ENCODE measurements around the gene CA14.
"Not testable (repeated sequence)": the region's sequence is repeated elsewhere in the genome, so short reads cannot be mapped to it uniquely, and the experiment has no call there.

Gene CA14

DNA sequence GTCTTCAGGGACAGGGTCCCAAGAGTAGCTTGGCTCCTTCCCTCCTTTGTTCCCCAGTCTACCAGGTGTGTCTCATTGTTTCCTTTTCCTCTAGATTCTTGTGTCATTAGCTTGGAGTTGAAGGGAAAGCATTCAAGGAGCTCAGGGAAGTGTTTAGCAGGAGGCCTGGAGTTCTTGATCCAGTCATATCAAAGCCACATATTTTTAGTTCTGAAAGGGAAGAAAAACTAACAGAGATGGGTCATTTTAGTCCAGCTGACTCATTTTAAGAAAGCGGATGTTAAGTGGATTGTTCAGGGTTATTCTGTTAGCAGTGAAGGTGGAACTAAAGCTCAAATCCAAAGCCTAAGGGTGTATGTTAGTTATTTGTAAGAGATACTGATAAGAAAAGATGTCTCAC lies 15.7 kb downstream of the CA14 start:
- in situ Hi-C loops (cut with MboI; ENCODE audit: low sequenced_read_pairs): no loop called here

DNA sequence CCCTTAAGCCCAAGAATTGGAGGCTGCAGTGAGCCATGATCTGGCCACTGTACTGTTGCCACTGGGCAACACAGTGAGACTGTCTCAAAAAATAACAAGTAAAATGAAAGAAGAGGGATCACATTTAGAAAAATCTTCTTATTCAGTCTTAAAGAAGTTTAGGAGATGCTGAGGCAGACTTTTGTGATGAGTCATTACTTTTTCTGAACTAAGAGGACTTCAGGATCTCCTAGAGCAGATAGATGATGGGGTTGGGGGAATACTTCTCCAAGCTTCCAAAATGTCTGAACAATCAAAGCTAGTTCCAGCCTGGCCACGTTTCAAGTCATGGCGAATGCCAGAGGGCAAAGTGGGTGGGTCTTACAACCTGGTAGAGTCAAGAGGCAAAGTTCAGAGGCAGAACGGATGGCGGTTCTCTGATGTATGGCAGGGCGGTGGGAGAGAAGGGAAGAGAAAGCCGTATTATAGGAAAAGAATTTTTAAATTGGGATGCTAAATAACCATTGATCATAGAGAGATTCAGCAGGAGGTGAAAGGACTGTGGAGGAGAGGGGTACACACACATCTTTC lies 22.6 kb downstream of the CA14 start:
- in situ Hi-C loops (cut with MboI; ENCODE audit: low sequenced_read_pairs): no loop called here

DNA sequence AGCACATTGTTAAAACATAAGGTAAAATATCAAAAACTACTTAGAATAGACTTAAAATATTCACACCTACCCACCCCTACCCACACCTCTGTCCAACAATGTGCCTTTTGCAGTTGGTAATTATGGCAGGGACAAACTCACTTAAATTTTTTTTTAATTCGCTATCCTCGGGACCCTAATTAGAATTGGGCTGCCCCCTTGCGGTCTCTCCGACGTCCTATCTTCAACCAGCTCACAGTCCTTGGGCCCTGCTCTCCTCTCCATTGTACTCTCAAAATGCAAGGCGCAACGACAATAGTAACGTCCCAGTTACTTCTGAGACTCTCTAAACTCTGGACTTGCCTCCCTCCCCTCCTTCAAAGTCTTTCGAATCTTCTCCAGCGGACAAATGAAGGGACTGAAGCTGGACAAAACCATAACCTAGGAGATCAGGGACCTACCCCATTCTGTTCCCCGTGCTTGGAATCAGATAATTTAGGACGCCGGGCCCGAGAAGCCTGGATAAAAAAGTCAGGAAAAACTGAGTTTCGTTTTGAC lies 23.7 kb downstream of the CA14 start:
- in situ Hi-C loops (cut with MboI; ENCODE audit: low sequenced_read_pairs): no loop called here

DNA sequence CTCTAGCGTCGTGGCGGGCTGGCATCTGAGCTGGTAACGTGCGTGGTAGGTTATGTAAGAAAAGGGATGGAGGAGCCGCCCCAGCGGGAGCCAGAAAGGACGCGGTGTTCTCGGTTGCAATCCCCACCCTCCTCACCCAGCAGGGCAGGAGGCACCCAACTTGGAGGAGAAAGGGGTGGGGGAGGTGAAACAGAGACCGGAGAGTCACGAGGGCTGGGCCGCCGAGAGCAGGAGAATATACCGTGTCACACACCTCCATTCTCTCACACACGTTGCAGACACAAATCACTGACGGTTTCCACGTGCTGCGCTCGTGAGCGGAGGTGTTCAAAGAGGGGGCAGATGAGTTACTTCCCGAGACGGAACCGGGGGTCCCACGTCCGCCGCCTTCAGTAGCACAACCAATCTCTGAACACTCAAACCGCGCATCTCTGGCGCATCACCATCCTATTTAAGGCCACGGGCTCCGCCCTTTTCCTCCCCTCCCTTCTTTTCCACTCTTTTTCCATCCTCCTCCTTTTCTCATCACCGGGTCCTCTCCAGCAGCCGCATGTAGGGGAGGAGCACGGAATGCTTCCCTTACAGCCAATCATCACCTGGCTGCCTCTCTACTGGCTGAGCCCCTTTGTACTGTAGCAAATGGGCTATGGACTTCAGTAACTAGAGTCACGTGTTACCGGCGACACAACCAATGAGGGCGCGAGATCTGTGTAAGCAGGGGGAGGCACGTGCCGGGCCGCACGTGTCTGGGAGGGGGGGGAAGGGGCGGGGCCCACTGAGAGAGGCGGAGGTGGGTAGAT lies 24.4 kb downstream of the CA14 start, which contains the start of gene CIART:
CIART (plus strand) TSS at position 797 of the 800 bp plus-strand sequence. CDS start 714 bp downstream, outside the sequence.
- in situ Hi-C loops (cut with MboI; ENCODE audit: low sequenced_read_pairs): no loop called here

DNA sequence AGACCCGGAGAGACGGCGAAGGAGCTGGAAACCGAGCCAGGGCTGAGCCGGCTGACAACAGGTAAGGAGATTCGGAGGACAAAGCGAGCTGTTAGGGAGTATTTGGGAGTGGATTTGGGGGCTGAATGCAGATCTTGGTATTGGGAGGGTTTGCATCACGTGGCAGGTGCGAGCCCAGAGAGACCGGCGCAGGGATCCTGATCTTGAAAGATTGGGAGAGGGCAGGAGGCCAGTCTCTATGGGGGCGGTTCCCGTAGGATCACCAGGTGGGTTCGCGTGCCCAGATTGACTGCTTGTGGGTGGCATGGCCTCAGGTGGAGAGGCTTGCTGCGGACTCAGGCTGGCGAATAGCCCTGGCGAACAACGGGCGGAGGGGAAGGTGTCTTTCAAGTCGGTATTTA lies 25.0 kb downstream of the CA14 start:
- in situ Hi-C loops (cut with MboI; ENCODE audit: low sequenced_read_pairs): no loop called here

DNA sequence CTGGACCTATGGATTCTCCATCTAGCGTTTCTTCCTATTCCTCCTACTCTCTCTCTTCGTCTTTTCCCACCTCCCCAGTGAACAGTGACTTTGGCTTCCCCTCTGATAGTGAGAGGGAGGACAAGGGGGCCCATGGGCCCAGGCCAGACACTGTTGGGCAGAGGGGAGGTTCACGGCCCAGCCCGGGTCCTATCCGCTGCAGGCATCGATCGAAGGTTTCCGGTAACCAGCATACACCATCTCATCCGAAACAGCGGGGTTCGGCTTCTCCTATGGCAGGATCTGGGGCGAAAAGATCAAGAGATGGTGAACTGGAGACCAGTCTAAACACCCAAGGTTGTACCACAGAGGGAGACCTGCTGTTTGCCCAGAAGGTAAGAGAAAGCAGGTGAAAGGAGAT lies 25.7 kb downstream of the CA14 start:
- in situ Hi-C loops (cut with MboI; ENCODE audit: low sequenced_read_pairs): no loop called here

DNA sequence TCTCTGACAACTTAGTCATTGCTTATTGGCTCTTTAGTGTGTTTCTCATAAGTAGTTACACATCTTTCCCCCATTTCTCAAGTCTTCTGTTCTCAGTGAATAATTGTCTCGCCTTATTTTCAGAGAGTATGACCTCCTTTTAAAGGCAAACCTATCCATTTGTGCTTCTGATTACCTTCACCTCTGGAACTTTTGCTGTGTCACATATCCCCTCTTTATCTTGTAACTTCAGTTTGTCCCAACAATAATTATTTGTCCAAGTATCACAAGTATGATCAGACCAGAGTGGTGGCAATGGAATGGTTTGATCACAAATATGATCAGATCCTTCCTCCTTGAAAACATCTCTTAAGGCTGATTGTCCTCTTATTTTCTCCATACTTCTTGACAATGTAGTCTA lies 30.8 kb downstream of the CA14 start:
- in situ Hi-C loops (cut with MboI; ENCODE audit: low sequenced_read_pairs): no loop called here

DNA sequence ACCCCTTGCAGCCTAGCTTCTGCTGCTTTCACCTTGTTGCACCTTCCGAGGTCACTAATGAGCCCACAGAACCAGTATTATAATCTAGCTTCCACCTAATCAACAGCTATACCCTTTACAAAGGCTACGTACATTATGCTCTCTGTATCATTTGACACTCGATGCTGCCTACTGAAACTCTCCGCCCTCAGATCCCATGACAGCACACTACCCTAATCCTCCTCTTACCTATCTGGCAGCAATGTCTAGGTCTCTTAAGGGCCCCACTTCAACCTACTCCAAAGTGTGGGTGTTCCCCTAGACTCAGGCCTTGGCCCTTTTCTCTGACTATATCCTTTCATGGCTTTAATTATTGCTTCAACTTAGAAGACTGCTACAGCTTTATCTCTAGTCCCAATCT lies 31.2 kb downstream of the CA14 start:
- in situ Hi-C loops (cut with MboI; ENCODE audit: low sequenced_read_pairs): no loop called here

DNA sequence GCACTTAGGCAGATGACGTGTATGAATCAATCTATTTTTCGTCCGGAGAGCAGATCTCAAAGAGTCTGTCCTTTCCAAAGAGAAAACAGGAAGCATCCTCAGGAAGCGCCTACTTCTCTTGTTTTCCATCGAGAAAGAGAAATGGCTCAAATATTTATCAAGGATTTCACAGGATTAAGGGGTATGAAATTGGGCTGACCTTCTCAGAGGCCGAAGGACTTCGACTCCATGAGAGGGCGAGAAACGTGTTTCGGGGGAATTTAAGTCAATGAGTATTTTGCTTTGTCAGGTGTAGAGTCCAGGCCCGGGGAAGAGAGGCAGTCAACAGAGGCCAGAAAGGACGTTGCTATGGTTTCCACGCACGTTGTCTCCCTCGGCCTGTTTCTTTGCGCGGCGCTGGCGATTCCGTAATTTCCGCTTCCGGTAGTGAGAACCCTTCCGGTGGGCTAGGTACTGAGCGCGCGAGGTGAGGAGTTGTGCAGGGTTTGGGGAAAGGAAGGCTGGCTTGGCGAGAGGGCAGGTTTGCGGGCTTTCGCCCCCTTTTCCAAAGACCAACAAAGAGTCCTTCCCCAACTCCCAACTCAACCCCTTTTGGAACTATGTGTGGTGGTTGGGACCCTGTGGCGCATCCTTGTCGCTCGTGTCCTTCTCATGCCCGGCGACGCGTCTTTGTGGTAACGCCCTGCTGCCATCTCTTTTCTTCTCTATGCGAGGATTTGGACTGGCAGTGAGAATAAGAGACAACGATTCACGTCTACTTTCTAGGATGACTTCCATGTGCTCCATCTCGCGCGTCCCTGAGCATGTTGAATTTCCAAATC lies 36.1 kb downstream of the CA14 start, which contains the start of gene MRPS21:
MRPS21 (plus strand) TSS at position 429 of the 821 bp plus-strand sequence. CDS start 506 bp downstream, outside the sequence.
- in situ Hi-C loops (cut with MboI; ENCODE audit: low sequenced_read_pairs): no loop called here

DNA sequence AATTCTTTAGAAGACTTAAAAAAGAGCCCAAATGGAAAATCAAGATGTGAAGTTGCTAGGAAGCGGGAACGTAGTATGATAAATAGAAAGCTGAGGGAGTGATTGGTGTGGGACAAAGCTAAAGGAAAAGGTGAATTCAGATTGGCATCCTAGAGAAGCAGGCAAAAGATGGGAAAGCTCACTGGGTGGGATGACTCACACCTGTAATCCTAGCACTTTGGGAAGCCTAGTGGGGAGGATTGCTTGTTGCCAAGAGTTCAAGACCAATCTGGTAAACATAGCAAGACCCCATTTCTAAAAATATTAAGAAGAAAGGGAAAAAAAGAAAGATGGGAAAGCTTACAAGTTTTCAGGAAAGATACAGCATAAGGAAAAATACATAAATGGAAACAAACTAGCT lies 37.9 kb downstream of the CA14 start:
- in situ Hi-C loops (cut with MboI; ENCODE audit: low sequenced_read_pairs): no loop called here

DNA sequence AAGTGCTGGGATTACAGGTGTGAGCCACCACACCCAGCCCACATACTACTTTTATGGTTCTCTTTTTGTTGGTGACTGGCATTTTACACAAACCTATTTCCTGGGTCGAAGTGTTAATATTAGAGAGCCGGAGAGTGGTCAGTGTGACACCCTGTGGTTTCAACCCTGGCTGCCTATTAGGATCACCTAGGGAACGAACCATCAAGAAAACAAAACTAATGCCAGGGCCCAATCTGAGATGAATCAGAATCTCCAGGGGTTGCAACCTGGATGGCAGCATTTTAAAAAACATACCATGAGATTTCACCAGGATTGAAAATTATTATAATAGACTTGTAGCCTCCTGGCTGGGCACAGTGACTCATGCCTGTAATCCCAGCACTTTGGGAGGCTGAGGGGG lies 42.1 kb downstream of the CA14 start:
- in situ Hi-C loops (cut with MboI; ENCODE audit: low sequenced_read_pairs): no loop called here

DNA sequence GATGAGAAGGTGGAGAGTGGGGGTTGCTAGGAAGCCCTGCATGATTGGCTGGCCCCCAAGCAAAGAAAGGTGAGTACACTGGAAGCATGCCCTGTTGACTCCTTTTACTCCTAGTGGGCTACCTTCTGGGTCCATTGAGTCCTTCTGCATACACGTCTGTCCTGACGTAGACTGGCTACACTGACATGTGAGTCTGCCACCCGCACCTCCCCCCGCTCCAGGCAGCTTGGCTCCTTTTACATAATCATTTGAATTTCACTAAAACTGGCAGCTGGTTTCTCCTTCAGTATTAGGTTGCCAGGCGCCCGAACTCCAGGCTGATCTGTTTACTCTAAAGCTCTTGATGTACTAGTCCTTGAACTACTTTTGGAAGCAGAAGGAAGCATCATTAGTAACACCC lies 44.8 kb downstream of the CA14 start:
- in situ Hi-C loops (cut with MboI; ENCODE audit: low sequenced_read_pairs): no loop called here

DNA sequence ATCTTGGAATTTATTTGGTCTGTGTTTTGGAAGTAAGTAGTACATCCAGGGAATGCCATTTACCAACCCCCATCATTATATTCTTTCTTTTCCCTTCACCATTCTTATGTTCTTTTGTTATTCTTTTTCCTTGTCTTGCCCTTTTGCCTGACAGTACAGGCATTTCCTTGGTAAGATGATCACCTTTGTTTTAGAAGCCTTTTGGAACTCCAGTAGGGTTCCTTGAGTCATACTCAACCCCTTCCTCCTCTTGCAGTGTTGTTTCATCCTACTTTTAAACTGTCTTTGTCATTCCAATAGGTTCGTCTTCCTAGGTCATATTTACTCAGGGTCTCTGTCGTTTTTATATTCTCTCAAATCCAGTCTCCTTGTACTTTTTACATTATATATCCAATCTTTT lies 45.3 kb downstream of the CA14 start:
- in situ Hi-C loops (cut with MboI; ENCODE audit: low sequenced_read_pairs): no loop called here

DNA sequence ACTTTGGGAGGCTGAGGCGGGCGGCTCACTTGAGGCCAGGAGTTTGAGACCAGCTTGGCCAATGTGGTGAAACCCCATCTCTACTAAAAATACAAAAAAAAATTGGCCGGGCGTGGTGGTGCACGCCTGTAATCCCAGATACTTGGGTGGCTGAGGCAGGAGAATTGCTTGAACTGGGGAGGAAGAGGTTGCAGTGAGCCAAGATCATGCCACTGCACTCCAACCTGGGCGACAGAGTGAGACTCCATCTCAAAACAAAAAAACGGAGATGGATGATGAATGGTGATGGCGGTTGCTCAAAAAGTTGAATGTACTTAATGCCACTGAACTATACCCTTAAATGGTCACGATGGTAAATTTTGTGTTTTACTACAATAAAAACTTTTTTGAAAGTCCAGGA lies 51.0 kb downstream of the CA14 start:
- in situ Hi-C loops (cut with MboI; ENCODE audit: low sequenced_read_pairs): not testable (repeated sequence)

DNA sequence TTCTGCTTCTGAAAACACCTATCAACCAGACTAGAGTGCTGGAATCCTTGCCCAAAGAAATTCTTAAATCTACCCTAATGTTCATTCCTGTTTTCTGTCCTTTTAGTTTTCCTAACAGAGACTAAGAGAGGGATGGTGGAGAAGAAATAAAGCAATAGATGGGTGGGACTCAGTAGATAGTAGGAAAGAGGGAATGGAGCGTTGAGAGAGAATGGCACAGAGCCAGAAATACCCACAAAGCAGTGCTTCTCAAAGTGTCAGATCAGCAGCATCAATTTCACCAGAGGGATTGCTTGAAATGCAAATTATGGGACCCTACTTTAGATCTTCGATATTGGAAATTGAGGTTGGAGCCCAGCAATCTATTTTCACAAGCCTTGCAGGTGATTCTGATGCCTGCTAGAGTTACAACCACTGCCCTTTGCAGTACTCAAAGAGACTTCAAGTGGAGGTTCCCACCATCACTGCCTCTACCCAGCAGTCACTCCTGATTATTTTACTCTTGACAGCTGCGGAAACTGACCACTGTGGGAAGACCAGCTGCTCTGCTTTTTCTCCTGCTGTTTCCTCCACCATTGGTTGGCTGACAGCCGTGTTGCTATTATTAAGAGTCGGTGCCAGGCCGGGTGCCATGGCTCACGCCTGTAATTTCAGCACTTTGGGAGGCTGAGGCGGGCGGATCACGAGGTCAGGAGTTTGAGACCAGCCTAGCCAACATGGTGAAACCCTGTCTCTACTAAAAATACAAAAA lies 52.4 kb downstream of the CA14 start:
- in situ Hi-C loops (cut with MboI; ENCODE audit: low sequenced_read_pairs): no loop called here

DNA sequence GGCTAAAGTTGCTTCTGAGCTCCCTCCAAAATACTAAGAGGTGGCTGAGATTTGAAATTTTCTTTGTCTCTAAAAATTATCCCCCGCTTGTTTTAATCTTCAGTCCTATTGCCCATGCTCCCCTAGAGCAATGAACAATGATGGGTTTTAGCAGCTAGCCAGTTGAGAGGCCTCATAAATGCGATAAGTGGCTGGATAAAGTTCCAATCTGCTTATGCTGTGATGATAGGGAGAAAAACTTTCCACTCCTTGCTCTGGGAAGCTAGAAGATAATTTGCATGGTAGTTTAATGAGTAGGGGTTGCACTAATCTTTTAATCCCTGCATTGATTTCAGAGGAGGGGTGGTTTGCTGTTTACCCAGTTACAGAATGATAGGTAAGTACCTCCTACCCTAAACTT lies 54.2 kb downstream of the CA14 start:
- in situ Hi-C loops (cut with MboI; ENCODE audit: low sequenced_read_pairs): no loop called here
